ENCODE data around the gene SHROOM3. TPM values are rescaled to one million over a fixed set of nuclear protein-coding genes. Genes with fewer than 3 reads are reported as not detected.

The SHROOM3 gene
- total and polyA plus RNA-seq, 2 of the 13 experiments (the other 11 are each of a cell fraction or from before 2014, with no cell fraction given), result 0.01 TPM; not detected in 1

- ChIA-PET POLR2A (no interaction called here), CTCF (ENCODE audit: low intra/inter-chr PET ratio, low total read pairs) (no interaction called here)
- WGBS (ENCODE audit: low lambda C conversion rate), result 24% methylated on average over 3 of the region's 3 CpGs
- in situ Hi-C loops (cut with HindIII; ENCODE audit: extremely low pct_ligation_motif_present, low pct_unique_long_range_greater_than_20kb) (loop anchor here (5.0 kb wide), 1 partner anchor 246 kb away; no protein-coding TSS in a partner anchor), intact Hi-C loops (cut with micrococcal nuclease; ENCODE audit: unreplicated experiment) (no loop called here)
- Histone ChIP-seq H3K36me3 (replicated peaks in 1 of 2; ENCODE audit: control insufficient read depth in 1 of 2, insufficient read depth in 2 of 2, low read length in 2 of 2) (no peaks in the 10 kb centered on the region), H3K4me1 (ENCODE audit: insufficient read depth, low read length) (no peaks in the 10 kb centered on the region), H2AFZ (ENCODE audit: low read length) (no peak overlapping the region), H4K20me1 (ENCODE audit: insufficient read depth, low read length) (no peaks in the 10 kb centered on the region), H3K9ac (ENCODE audit: insufficient read depth, low read depth, low read length) (no peak overlapping the region), H3K4me3 (replicated peaks in 1 of 3; ENCODE audit: insufficient read depth in 1 of 3, low read depth in 2 of 3, low read length in 3 of 3) (no peak overlapping the region), H3K4me2 (ENCODE audit: low read depth, low read length) (no peak overlapping the region), H3K27me3 (ENCODE audit: control insufficient read depth in 1 of 2, insufficient read depth in 2 of 2, low read length in 2 of 2) (no peaks in the 10 kb centered on the region; a peak in 3 of 5 replicates), H3K27ac (ENCODE audit: extremely low read length, insufficient read depth, low read length) (no peak overlapping the region), H3K79me2 (ENCODE audit: insufficient read depth, low read length) (no peaks in the 10 kb centered on the region), H3K9me3 (ENCODE audit: low read length) (no peaks in the 10 kb centered on the region)
- no TSS peak for BruUV-seq (replicated peaks)
- TF ChIP-seq ZNF879 (CRISPR knock-in tag; IDR thresholded peaks at IDR 0.05) (no peak), ZSCAN5A (CRISPR knock-in tag; IDR thresholded peaks at IDR 0.05; ENCODE audit: borderline replicate concordance) (no peak), TP53 (CRISPR knock-in tag; conservative IDR thresholded peaks at IDR 0.05) (no peak), ZNF30 (CRISPR knock-in tag; IDR thresholded peaks at IDR 0.05) (no peak)
- ATAC-seq (no peak), DNase-seq (ENCODE audit: low spot score) (no peak), FAIRE-seq (no peak)
These were observed 318.0 kb downstream of the SHROOM3 start for GRCh38 chr4:76752861-76753501.

GRCh38 chr4:76753814-76754213 is 318.8 kb downstream of the SHROOM3 start:
- WGBS (ENCODE audit: low lambda C conversion rate), result 8% methylated on average over 3 of the region's 3 CpGs
- in situ Hi-C loops (cut with HindIII; ENCODE audit: extremely low pct_ligation_motif_present, low pct_unique_long_range_greater_than_20kb) (loop anchor here (5.0 kb wide), 1 partner anchor 247 kb away; no protein-coding TSS in a partner anchor), intact Hi-C loops (cut with micrococcal nuclease; ENCODE audit: unreplicated experiment) (no loop called here)
- Histone ChIP-seq H3K36me3 (replicated peaks in 1 of 2; ENCODE audit: control insufficient read depth in 1 of 2, insufficient read depth in 2 of 2, low read length in 2 of 2) (no peaks in the 10 kb centered on the region), H3K79me2 (ENCODE audit: insufficient read depth, low read length) (no peaks in the 10 kb centered on the region), H3K27ac (ENCODE audit: extremely low read length, insufficient read depth, low read length) (no peak overlapping the region), H3K9me3 (ENCODE audit: low read length) (no peaks in the 10 kb centered on the region), H3K9ac (ENCODE audit: insufficient read depth, low read depth, low read length) (no peak overlapping the region), H2AFZ (ENCODE audit: low read length) (no peak overlapping the region), H4K20me1 (ENCODE audit: insufficient read depth, low read length) (no peaks in the 10 kb centered on the region), H3K4me2 (ENCODE audit: low read depth, low read length) (no peak overlapping the region), H3K4me1 (ENCODE audit: insufficient read depth, low read length) (no peaks in the 10 kb centered on the region), H3K27me3 (ENCODE audit: control insufficient read depth in 1 of 2, insufficient read depth in 2 of 2, low read length in 2 of 2) (no peaks in the 10 kb centered on the region; a peak in 2 of 5 replicates), H3K4me3 (replicated peaks in 1 of 3; ENCODE audit: insufficient read depth in 1 of 3, low read depth in 2 of 3, low read length in 3 of 3) (no peak overlapping the region)
- DNase-seq (ENCODE audit: low spot score) (no peak), FAIRE-seq (no peak), ATAC-seq (no peak)
- TF ChIP-seq PHF8 (CRISPR knock-in tag; IDR thresholded peaks at IDR 0.05), result no peak
- TF ChIP-seq ZBTB21 (CRISPR knock-in tag; IDR thresholded peaks at IDR 0.05), result no peak
- no peak for TF ChIP-seq PHF21A (CRISPR knock-in tag; IDR thresholded peaks at IDR 0.05)
- no peak for TF ChIP-seq MYPOP (CRISPR knock-in tag; IDR thresholded peaks at IDR 0.05)
- TF ChIP-seq ZNF235 (CRISPR knock-in tag; IDR thresholded peaks at IDR 0.05; ENCODE audit: borderline replicate concordance), result no peak
- no peak for TF ChIP-seq ZNF780A (CRISPR knock-in tag; IDR thresholded peaks at IDR 0.05)
- TF ChIP-seq ZFP36L1 (CRISPR knock-in tag; IDR thresholded peaks at IDR 0.05), result no peak
- TF ChIP-seq ZNF17 (CRISPR knock-in tag; IDR thresholded peaks at IDR 0.05), result no peak
- TF ChIP-seq CC2D1A (CRISPR knock-in tag; IDR thresholded peaks at IDR 0.05), result no peak
- ChIA-PET POLR2A (no interaction called here), CTCF (ENCODE audit: low intra/inter-chr PET ratio, low total read pairs) (no interaction called here)
- BruUV-seq (replicated peaks), result no TSS peak

Measured in HepG2 (cell line).